HepG2 (cell line): ENCODE measurements around the gene KIAA2012. TPM values are rescaled to one million over a fixed set of nuclear protein-coding genes. Genes with fewer than 3 reads are reported as not detected.

Experiments
- CREBL2 ChIP-seq: sonication (generic); formaldehyde crosslinking; IDR thresholded peaks from 2 replicates; pipeline ENCODE4 v1.8.1; 2023; ENCODE audit warnings: missing genetic modification reagents, mild to moderate bottlenecking, borderline replicate concordance
- FOXA1 ChIP-seq, 2 experiments: fragments of 450-650 bp in 1 of 2; sonication (generic) in 1 of 2; formaldehyde crosslinking in 1 of 2; IDR thresholded peaks; 2 replicates each; pipeline versions ENCODE4 v1.4.0 to v1.6.1; 2016 to 2020; ENCODE audit warnings: missing genetic modification reagents in 1 of 2
- FOXP1 ChIP-seq, 2 experiments: fragments of 450-650 bp in 1 of 2; IDR thresholded peaks; 2 replicates each; pipeline ENCODE4 v1.6.1; 2017 to 2018; ENCODE audit warnings: antibody characterized with exemption in 1 of 2
- GATA4 ChIP-seq: sonication (generic); IDR thresholded peaks from 2 replicates; pipeline ENCODE4 v1.6.1; 2016; ENCODE audit warnings: antibody characterized with exemption, low read depth, borderline replicate concordance
- ISL2 ChIP-seq: sonication (generic); formaldehyde crosslinking; IDR thresholded peaks from 2 replicates; pipeline ENCODE4 v1.5.0; 2020; ENCODE audit warnings: missing genetic modification reagents
- KDM2A ChIP-seq: sonication (generic); formaldehyde crosslinking; IDR thresholded peaks from 2 replicates; pipeline ENCODE4 v1.4.0; 2020; ENCODE audit warnings: low read depth, missing genetic modification reagents, borderline replicate concordance
- MAX ChIP-seq: IDR thresholded peaks from 2 replicates; pipeline ENCODE4 v1.6.1; 2012; ENCODE audit warnings: inconsistent platforms
- MIXL1 ChIP-seq: IDR thresholded peaks from 2 replicates; pipeline ENCODE4 v1.6.1; 2016
- PCBP1 ChIP-seq: fragments of 200-400 bp; formaldehyde crosslinking; IDR thresholded peaks from 2 replicates; pipeline ENCODE4 v1.6.1; 2017; ENCODE audit warnings: mild to moderate bottlenecking, low read depth, low read length, borderline replicate concordance
- SALL2 ChIP-seq: sonication (generic); formaldehyde crosslinking; IDR thresholded peaks from 2 replicates; pipeline ENCODE4 v1.8.1; 2023; ENCODE audit warnings: mild to moderate bottlenecking, missing genetic modification reagents, inconsistent platforms
- SETDB1 ChIP-seq: sonication (generic); formaldehyde crosslinking; IDR thresholded peaks from 2 replicates; pipeline ENCODE4 v1.5.1; 2020; ENCODE audit warnings: missing genetic modification reagents, mild to moderate bottlenecking, borderline replicate concordance
- ZNF121 ChIP-seq: sonication (generic); formaldehyde crosslinking; IDR thresholded peaks from 2 replicates; pipeline ENCODE4 v1.5.0; 2020; ENCODE audit warnings: mild to moderate bottlenecking, missing genetic modification reagents
- ZNF138 ChIP-seq: sonication (generic); formaldehyde crosslinking; IDR thresholded peaks from 2 replicates; pipeline ENCODE4 v1.5.0; 2020; ENCODE audit warnings: mild to moderate bottlenecking, low read depth, missing genetic modification reagents
- ZNF292 ChIP-seq: sonication (generic); formaldehyde crosslinking; IDR thresholded peaks from 2 replicates; pipeline ENCODE4 v1.8.1; 2022; ENCODE audit warnings: mild to moderate bottlenecking, low read depth, missing genetic modification reagents, borderline replicate concordance
- ZNF747 ChIP-seq: sonication (generic); formaldehyde crosslinking; IDR thresholded peaks from 2 replicates; pipeline ENCODE4 v1.8.1; 2023; ENCODE audit warnings: missing genetic modification reagents, mild to moderate bottlenecking, borderline replicate concordance
- polyA plus RNA-seq, 8 experiments: library from polyadenylated mRNA; depleted of rRNA in 3 of 8; stranded (reverse) in 7 of 8; unstranded in 1 of 8; fragments of >200 nt; fragmentation: Illumina TruSeq in 4 of 8; extraction: Trizol in 4 of 8; gene quantifications; 2 replicates each; pipeline versions ENCODE4 v1.2.1 to v1.2.3, GENCODE V29; 2011 to 2016; ENCODE audit warnings: low read depth in 4 of 8, missing spikeins in 1 of 8, mixed read lengths in 1 of 8; ENCODE audit not compliant: insufficient read depth in 1 of 8
- total RNA-seq, 5 experiments: library from RNA; depleted of rRNA; stranded (reverse); fragments of >200 nt; fragmentation: Illumina TruSeq; extraction: Trizol; gene quantifications; 2 replicates each; pipeline ENCODE4 v1.2.3, GENCODE V29; 2016; ENCODE audit warnings: low read depth in 1 of 5
- TF ChIP-seq, protein P1 (sequence below): sonication (generic); formaldehyde crosslinking; IDR thresholded peaks from one replicate; pipeline ENCODE4 v1.5.1; 2020; ENCODE audit warnings: mild to moderate bottlenecking, missing genetic modification reagents; ENCODE audit errors: not compliant biosample characterization
- TF ChIP-seq, protein P2 (sequence below): sonication (generic); formaldehyde crosslinking; IDR thresholded peaks from 2 replicates; pipeline ENCODE4 v1.5.0; 2020; ENCODE audit warnings: mild to moderate bottlenecking, missing genetic modification reagents, borderline replicate concordance

KIAA2012 gene
- total and polyA plus RNA-seq, 2 of the 13 experiments (the other 11 are each of a cell fraction or from before 2014, with no cell fraction given): not detected

DNA sequence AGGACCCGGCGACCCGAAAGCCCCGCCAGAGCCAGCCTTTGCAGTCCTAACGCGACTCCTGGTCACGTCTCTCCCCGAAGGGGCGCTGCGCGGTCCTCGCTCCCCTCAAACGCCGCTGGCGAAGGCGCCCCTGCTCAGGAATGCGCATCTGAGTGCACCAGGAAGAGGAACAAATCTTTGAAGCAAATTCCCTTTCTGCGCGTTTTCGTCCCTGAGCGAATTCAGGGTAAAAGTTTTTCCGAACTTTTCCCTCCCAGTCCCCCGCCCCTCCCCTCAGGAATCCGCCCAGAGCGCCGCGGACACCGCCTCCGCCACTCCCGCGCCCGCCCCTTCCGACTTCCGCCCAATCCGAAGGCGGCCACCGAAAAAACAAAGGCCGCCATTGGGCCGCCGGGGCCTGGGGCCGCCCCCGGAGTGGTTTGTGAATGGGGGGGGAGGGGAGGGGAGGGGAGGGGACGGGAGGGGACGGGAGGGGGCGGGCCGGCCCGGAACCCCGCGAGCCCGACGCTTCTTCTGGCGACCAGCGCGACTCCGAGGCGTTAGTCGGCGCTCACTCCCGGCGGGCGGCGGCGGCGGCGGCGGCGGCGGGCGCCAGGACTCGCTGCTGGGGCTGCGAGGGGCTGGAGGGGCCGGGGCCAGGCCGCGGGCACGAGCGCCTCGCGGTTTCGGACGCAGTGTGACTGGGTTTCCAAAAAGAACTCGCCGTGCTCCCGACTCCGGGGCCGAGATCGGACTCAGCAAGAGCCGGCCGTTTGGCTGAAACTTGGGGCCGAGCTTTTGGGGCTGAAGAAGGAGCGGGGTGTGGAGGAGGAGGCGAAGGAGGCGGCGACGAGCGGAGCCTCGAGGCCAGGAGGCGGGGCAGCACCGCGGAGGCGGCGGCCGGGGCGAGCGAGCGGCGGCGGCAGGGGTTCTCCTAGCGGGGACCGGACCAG lies 39.5 kb upstream of the KIAA2012 start, which contains the start of gene FZD7 (continued):
- TF ChIP-seq, protein P1, sequence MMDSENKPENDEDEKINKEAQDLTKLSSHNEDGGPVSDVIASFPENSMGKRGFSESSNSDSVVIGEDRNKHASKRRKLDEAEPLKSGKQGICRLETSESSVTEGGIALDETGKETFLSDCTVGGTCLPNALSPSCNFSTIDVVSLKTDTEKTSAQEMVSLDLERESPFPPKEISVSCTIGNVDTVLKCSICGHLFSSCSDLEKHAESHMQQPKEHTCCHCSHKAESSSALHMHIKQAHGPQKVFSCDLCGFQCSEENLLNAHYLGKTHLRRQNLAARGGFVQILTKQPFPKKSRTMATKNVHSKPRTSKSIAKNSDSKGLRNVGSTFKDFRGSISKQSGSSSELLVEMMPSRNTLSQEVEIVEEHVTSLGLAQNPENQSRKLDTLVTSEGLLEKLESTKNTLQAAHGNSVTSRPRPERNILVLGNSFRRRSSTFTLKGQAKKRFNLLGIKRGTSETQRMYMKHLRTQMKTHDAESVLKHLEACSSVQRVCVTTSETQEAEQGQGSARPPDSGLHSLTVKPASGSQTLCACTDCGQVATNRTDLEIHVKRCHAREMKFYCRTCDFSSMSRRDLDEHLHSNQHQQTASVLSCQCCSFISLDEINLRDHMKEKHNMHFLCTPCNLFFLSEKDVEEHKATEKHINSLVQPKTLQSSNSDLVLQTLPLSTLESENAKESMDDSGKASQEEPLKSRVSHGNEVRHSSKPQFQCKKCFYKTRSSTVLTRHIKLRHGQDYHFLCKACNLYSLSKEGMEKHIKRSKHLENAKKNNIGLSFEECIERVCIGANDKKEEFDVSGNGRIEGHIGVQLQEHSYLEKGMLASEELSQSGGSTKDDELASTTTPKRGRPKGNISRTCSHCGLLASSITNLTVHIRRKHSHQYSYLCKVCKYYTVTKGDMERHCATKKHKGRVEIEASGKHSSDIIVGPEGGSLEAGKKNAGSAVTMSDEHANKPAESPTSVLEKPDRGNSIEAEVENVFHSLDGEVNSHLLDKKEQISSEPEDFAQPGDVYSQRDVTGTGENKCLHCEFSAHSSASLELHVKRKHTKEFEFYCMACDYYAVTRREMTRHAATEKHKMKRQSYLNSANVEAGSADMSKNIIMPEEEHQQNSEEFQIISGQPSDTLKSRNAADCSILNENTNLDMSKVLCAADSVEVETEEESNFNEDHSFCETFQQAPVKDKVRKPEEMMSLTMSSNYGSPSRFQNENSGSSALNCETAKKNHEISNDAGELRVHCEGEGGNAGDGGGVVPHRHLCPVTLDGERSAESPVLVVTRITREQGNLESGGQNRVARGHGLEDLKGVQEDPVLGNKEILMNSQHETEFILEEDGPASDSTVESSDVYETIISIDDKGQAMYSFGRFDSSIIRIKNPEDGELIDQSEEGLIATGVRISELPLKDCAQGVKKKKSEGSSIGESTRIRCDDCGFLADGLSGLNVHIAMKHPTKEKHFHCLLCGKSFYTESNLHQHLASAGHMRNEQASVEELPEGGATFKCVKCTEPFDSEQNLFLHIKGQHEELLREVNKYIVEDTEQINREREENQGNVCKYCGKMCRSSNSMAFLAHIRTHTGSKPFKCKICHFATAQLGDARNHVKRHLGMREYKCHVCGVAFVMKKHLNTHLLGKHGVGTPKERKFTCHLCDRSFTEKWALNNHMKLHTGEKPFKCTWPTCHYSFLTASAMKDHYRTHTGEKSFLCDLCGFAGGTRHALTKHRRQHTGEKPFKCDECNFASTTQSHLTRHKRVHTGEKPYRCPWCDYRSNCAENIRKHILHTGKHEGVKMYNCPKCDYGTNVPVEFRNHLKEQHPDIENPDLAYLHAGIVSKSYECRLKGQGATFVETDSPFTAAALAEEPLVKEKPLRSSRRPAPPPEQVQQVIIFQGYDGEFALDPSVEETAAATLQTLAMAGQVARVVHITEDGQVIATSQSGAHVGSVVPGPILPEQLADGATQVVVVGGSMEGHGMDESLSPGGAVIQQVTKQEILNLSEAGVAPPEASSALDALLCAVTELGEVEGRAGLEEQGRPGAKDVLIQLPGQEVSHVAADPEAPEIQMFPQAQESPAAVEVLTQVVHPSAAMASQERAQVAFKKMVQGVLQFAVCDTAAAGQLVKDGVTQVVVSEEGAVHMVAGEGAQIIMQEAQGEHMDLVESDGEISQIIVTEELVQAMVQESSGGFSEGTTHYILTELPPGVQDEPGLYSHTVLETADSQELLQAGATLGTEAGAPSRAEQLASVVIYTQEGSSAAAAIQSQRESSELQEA (CRISPR knock-in tag): no peak
- TF ChIP-seq ISL2 (CRISPR knock-in tag): no peak; the same call in 1 of the 2 replicates
- no peak for TF ChIP-seq SETDB1 (CRISPR knock-in tag)
- TF ChIP-seq CREBL2 (CRISPR knock-in tag): no peak
- no peak for TF ChIP-seq GATA4
- TF ChIP-seq KDM2A (CRISPR knock-in tag): peak; percentile 66; the same call in 1 of the 2 replicates
- TF ChIP-seq ZNF292 (CRISPR knock-in tag): 0 out of 2 replicates have a peak, but pooled peaks have one; percentile 7
- TF ChIP-seq ZNF138 (CRISPR knock-in tag): no peak
- no peak for TF ChIP-seq ZNF747 (CRISPR knock-in tag)
- no peak for TF ChIP-seq FOXP1 (IDR thresholded peaks at IDR 0.05)
- no peak for TF ChIP-seq FOXP1 (CRISPR knock-in tag; IDR thresholded peaks at IDR 0.05)
- no peak for TF ChIP-seq MIXL1 (CRISPR knock-in tag)
- TF ChIP-seq PCBP1: no peak; the same call in 1 of the 2 replicates
- no peak for TF ChIP-seq ZNF121 (CRISPR knock-in tag)
- TF ChIP-seq MAX: peak; percentile 66
- TF ChIP-seq, protein P2, sequence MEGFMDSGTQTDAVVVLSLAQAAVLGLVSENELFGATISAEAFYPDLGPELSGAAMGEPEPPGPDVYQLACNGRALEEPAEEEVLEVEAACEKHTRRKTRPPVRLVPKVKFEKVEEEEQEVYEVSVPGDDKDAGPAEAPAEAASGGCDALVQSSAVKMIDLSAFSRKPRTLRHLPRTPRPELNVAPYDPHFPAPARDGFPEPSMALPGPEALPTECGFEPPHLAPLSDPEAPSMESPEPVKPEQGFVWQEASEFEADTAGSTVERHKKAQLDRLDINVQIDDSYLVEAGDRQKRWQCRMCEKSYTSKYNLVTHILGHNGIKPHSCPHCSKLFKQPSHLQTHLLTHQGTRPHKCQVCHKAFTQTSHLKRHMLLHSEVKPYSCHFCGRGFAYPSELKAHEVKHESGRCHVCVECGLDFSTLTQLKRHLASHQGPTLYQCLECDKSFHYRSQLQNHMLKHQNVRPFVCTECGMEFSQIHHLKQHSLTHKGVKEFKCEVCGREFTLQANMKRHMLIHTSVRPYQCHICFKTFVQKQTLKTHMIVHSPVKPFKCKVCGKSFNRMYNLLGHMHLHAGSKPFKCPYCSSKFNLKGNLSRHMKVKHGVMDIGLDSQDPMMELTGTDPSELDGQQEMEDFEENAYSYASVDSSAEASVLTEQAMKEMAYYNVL (CRISPR knock-in tag): no peak; the same call in 1 of the 2 replicates
- TF ChIP-seq FOXA1 (IDR thresholded peaks at IDR 0.05): no peak
- no peak for TF ChIP-seq FOXA1 (CRISPR knock-in tag; IDR thresholded peaks at IDR 0.05)
- TF ChIP-seq SALL2 (CRISPR knock-in tag): no peak; the same call in 1 of the 2 replicates
